Esophagus squamous epithelium (tissue), 5 donors: ENCODE measurements around the gene FGF14. TPM values are rescaled to one million over a fixed set of nuclear protein-coding genes. Genes with fewer than 3 reads are reported as not detected.

Experiments
- DNase-seq: peaks from one replicate; lab custom pipeline; 2025; lab: John Stamatoyannopoulos, UW
- H3K27ac ChIP-seq, 4 donors: fragments of 200-600 bp; sonication (generic); one replicate each; pipeline ENCODE4 v1.5.1; 2016 to 2019; ENCODE audit warnings: mild to moderate bottlenecking in 1 of 4
- H3K27me3 ChIP-seq, 4 donors: fragments of 200-600 bp; sonication (generic); 1 replicate in 3 of 4; 2 replicates in 1 of 4; pipeline versions ENCODE4 v1.5.1 to v1.6.0; 2017 to 2021; ENCODE audit warnings: antibody characterized with exemption in 1 of 4
- H3K36me3 ChIP-seq, 3 donors: fragments of 200-600 bp; sonication (generic); one replicate each; pipeline ENCODE4 v1.5.1; 2016 to 2019
- H3K4me1 ChIP-seq, 3 donors: fragments of 200-600 bp; sonication (generic); one replicate each; pipeline ENCODE4 v1.5.1; 2017 to 2019
- H3K4me3 ChIP-seq, 4 donors: fragments of 200-600 bp; sonication (generic); 1 replicate in 3 of 4; 2 replicates in 1 of 4; pipeline ENCODE4 v1.5.1; 2016 to 2019; ENCODE audit warnings: mild to moderate bottlenecking in 2 of 4, moderate library complexity in 1 of 4
- H3K9me3 ChIP-seq, 3 donors: fragments of 200-600 bp; sonication (generic); one replicate each; pipeline ENCODE4 v1.5.1; 2016 to 2019
- CTCF ChIP-seq, 6 experiments: fragments of 450-650 bp in 4 of 6; fragments of 200-600 bp in 2 of 6; sonication (generic) in 2 of 6; IDR thresholded peaks; one replicate each; pipeline ENCODE4 v1.5.1; 2016 to 2019; ENCODE audit warnings: antibody characterized with exemption in 6 of 6, mild to moderate bottlenecking in 4 of 6, moderate library complexity in 4 of 6
- POLR2A ChIP-seq, 4 donors: fragments of 450-650 bp; IDR thresholded peaks; one replicate each; pipeline ENCODE4 v1.6.1; 2017; ENCODE audit warnings: antibody characterized with exemption in 4 of 4, mild to moderate bottlenecking in 4 of 4, moderate library complexity in 3 of 4
- WGBS, 2 donors: methylation state at CpG; one replicate each; pipeline ENCODE4 v1.1.5; 2018; 5-methylcytosine and 5-hydroxymethylcytosine counted together
- intact Hi-C: fragments of 100-400 bp; cut with DNase I; formaldehyde crosslinking; loops from one replicate; pipeline ENCODE4 v1.15.0; 2022
- total RNA-seq, 4 donors: library from RNA; depleted of rRNA; stranded (reverse); fragments of >200 nt; gene quantifications; one replicate each; pipeline ENCODE4 v1.1.0, GENCODE V29; 2016
- donor health status: DM: yes; HTN: yes; CAD: no.

FGF14 gene
- total RNA-seq, 4 donors from 2014 or later: 0.11 to 4.2 (median 1.0) TPM

GRCh38 chr13:101880581-101880980 is 521.3 kb downstream of the FGF14 start:
- TF ChIP-seq CTCF (IDR thresholded peaks at IDR 0.05) (no peak), POLR2A (IDR thresholded peaks at IDR 0.05) (no peak)
- Histone ChIP-seq H3K27ac (no peak overlapping the region), H3K4me1 (no peaks in the 10 kb centered on the region)

GRCh38 chr13:101876951-101877350 is 524.9 kb downstream of the FGF14 start:
- no peaks in the 10 kb centered on the region for H3K36me3 ChIP-seq
- H3K4me3 ChIP-seq: no peak overlapping the region
- no peak for DNase-seq
- intact Hi-C loops: no loop called here
- H3K27ac ChIP-seq: no peak overlapping the region
- no peak for TF ChIP-seq CTCF (IDR thresholded peaks at IDR 0.05)
- TF ChIP-seq POLR2A (IDR thresholded peaks at IDR 0.05): no peak
- 64 to 78% methylated on average over 6 of the region's 6 CpGs for WGBS, 2 donors
- no peaks in the 10 kb centered on the region for H3K4me1 ChIP-seq
- no peaks in the 10 kb centered on the region for H3K27me3 ChIP-seq
- no peaks in the 10 kb centered on the region for H3K9me3 ChIP-seq

More at GRCh38 chr13:101880581-101880980, 521.3 kb downstream of the FGF14 start:
- H3K27me3 ChIP-seq: no peaks in the 10 kb centered on the region
- intact Hi-C loops: no loop called here
- no peak overlapping the region for H3K4me3 ChIP-seq
- no peaks in the 10 kb centered on the region for H3K36me3 ChIP-seq
- no peak for DNase-seq
- 63 to 69% methylated on average over 4 of the region's 4 CpGs for WGBS, 2 donors
- H3K9me3 ChIP-seq: no peaks in the 10 kb centered on the region

GRCh38 chr13:101875717-101876393 is 526.0 kb downstream of the FGF14 start:
- TF ChIP-seq CTCF (IDR thresholded peaks at IDR 0.05) (no peak), POLR2A (IDR thresholded peaks at IDR 0.05) (no peak)
- H3K9me3 ChIP-seq: no peaks in the 10 kb centered on the region
- intact Hi-C loops: no loop called here
- 51 to 53% methylated on average over 7 of the region's 7 CpGs for WGBS, 2 donors
- no peak overlapping the region for H3K4me3 ChIP-seq
- DNase-seq: no peak
- no peaks in the 10 kb centered on the region for H3K4me1 ChIP-seq
- no peaks in the 10 kb centered on the region for H3K36me3 ChIP-seq
- no peak overlapping the region for H3K27ac ChIP-seq
- H3K27me3 ChIP-seq: no peaks in the 10 kb centered on the region

- H3K27me3 ChIP-seq: no peaks in the 10 kb centered on the region
- no peak overlapping the region for H3K4me3 ChIP-seq
- no peaks in the 10 kb centered on the region for H3K4me1 ChIP-seq
- WGBS, 2 donors: 62 to 75% methylated on average over 3 of the region's 3 CpGs
- TF ChIP-seq POLR2A (IDR thresholded peaks at IDR 0.05) (no peak), CTCF (IDR thresholded peaks at IDR 0.05) (no peak)
- H3K36me3 ChIP-seq: no peaks in the 10 kb centered on the region
- intact Hi-C loops: no loop called here
- no peak overlapping the region for H3K27ac ChIP-seq
- no peaks in the 10 kb centered on the region for H3K9me3 ChIP-seq
- no peak for DNase-seq
These were observed 526.8 kb downstream of the FGF14 start for GRCh38 chr13:101875091-101875490.

GRCh38 chr13:101869553-101869952 is 532.3 kb downstream of the FGF14 start:
- intact Hi-C loops: no loop called here
- no peak overlapping the region for H3K27ac ChIP-seq
- no peaks in the 10 kb centered on the region for H3K4me1 ChIP-seq
- H3K4me3 ChIP-seq: no peak overlapping the region
- H3K36me3 ChIP-seq: no peaks in the 10 kb centered on the region
- DNase-seq: no peak
- no peaks in the 10 kb centered on the region for H3K27me3 ChIP-seq
- H3K9me3 ChIP-seq: no peaks in the 10 kb centered on the region
- no peak for TF ChIP-seq POLR2A (IDR thresholded peaks at IDR 0.05)
- no peak for TF ChIP-seq CTCF (IDR thresholded peaks at IDR 0.05)
